Measurements from ENCODE around the gene ABHD2. TPM values are rescaled to one million over a fixed set of nuclear protein-coding genes. Genes with fewer than 3 reads are reported as not detected.

Gene ABHD2
- total RNA-seq, 1 experiment from 2014 or later: 148 TPM

GRCh38 chr15:89225588-89225987 lies 137.3 kb downstream of the ABHD2 start:
- no peak for DNase-seq
- H3F3A ChIP-seq (ENCODE audit: insufficient read depth, low read depth): no peaks in the 10 kb centered on the region
- H3K79me2 ChIP-seq (ENCODE audit: low read depth): no peaks in the 10 kb centered on the region
- H3K4me3 ChIP-seq: no peak overlapping the region
- H3K36me3 ChIP-seq (ENCODE audit: low read depth): no peaks in the 10 kb centered on the region
- CTCF ChIA-PET: no interaction called here
- no peaks in the 10 kb centered on the region for H3K4me1 ChIP-seq (replicated peaks; ENCODE audit: insufficient read depth)
- no peak overlapping the region for H3K4me2 ChIP-seq
- no peaks in the 10 kb centered on the region for H3K9me3 ChIP-seq (ENCODE audit: insufficient read depth, low read depth)
- intact Hi-C loops (cut with micrococcal nuclease; ENCODE audit: unreplicated experiment): no loop called here
- H3K27me3 ChIP-seq (ENCODE audit: insufficient read depth, low read depth): no peaks in the 10 kb centered on the region
- no peak overlapping the region for H2AFZ ChIP-seq
- POLR2A ChIA-PET (ENCODE audit: unreplicated experiment): no interaction called here
- H3K27ac ChIP-seq: no peak overlapping the region
- TF ChIP-seq EZH2 (IDR thresholded peaks at IDR 0.05; ENCODE audit: low read depth): no peak
- no peak for TF ChIP-seq CTCF (conservative IDR thresholded peaks at IDR 0.05)
- H4K20me1 ChIP-seq (ENCODE audit: insufficient read depth): no peaks in the 10 kb centered on the region
- BruUV-seq (replicated peaks): no TSS peak
- H3K9me2 ChIP-seq (ENCODE audit: insufficient read depth): no peaks in the 10 kb centered on the region; the same call in 1 of the 2 replicates

GRCh38 chr15:89226359-89227221 lies 138.3 kb downstream of the ABHD2 start:
- Histone ChIP-seq H3K9me3 (ENCODE audit: insufficient read depth, low read depth) (no peaks in the 10 kb centered on the region), H3K4me3 (no peak overlapping the region), H3K79me2 (ENCODE audit: low read depth) (no peaks in the 10 kb centered on the region), H4K20me1 (ENCODE audit: insufficient read depth) (no peaks in the 10 kb centered on the region), H3K9me2 (ENCODE audit: insufficient read depth) (no peaks in the 10 kb centered on the region; the same call in 1 of the 2 replicates), H3K27ac (no peak overlapping the region), H3K4me1 (replicated peaks; ENCODE audit: insufficient read depth) (no peaks in the 10 kb centered on the region), H2AFZ (no peak overlapping the region), H3K36me3 (ENCODE audit: low read depth) (no peaks in the 10 kb centered on the region), H3K4me2 (no peak overlapping the region), H3F3A (ENCODE audit: insufficient read depth, low read depth) (no peaks in the 10 kb centered on the region), H3K27me3 (ENCODE audit: insufficient read depth, low read depth) (no peaks in the 10 kb centered on the region)
- intact Hi-C loops (cut with micrococcal nuclease; ENCODE audit: unreplicated experiment): no loop called here
- no peak for DNase-seq
- ChIA-PET POLR2A (ENCODE audit: unreplicated experiment) (no interaction called here), CTCF (no interaction called here)
- BruUV-seq (replicated peaks): no TSS peak
- TF ChIP-seq EZH2 (IDR thresholded peaks at IDR 0.05; ENCODE audit: low read depth) (no peak), CTCF (conservative IDR thresholded peaks at IDR 0.05) (no peak)

GRCh38 chr15:89227425-89227824 lies 139.2 kb downstream of the ABHD2 start:
- DNase-seq: no peak
- POLR2A ChIA-PET (ENCODE audit: unreplicated experiment): no interaction called here
- Histone ChIP-seq H3K9me3 (ENCODE audit: insufficient read depth, low read depth) (no peaks in the 10 kb centered on the region), H3K9me2 (ENCODE audit: insufficient read depth) (no peaks in the 10 kb centered on the region; the same call in 1 of the 2 replicates), H3K4me2 (no peak overlapping the region), H2AFZ (no peak overlapping the region), H4K20me1 (ENCODE audit: insufficient read depth) (no peaks in the 10 kb centered on the region), H3K36me3 (ENCODE audit: low read depth) (no peaks in the 10 kb centered on the region), H3K4me1 (replicated peaks; ENCODE audit: insufficient read depth) (no peaks in the 10 kb centered on the region), H3K4me3 (no peak overlapping the region), H3K27ac (no peak overlapping the region), H3K27me3 (ENCODE audit: insufficient read depth, low read depth) (no peaks in the 10 kb centered on the region), H3K79me2 (ENCODE audit: low read depth) (no peaks in the 10 kb centered on the region), H3F3A (ENCODE audit: insufficient read depth, low read depth) (no peaks in the 10 kb centered on the region)
- no TSS peak for BruUV-seq (replicated peaks)
- TF ChIP-seq EZH2 (IDR thresholded peaks at IDR 0.05; ENCODE audit: low read depth) (no peak), CTCF (conservative IDR thresholded peaks at IDR 0.05) (no peak)
- intact Hi-C loops (cut with micrococcal nuclease; ENCODE audit: unreplicated experiment): no loop called here
- CTCF ChIA-PET: no interaction called here
